ENCODE measurements around the gene DMPK.

DNA sequence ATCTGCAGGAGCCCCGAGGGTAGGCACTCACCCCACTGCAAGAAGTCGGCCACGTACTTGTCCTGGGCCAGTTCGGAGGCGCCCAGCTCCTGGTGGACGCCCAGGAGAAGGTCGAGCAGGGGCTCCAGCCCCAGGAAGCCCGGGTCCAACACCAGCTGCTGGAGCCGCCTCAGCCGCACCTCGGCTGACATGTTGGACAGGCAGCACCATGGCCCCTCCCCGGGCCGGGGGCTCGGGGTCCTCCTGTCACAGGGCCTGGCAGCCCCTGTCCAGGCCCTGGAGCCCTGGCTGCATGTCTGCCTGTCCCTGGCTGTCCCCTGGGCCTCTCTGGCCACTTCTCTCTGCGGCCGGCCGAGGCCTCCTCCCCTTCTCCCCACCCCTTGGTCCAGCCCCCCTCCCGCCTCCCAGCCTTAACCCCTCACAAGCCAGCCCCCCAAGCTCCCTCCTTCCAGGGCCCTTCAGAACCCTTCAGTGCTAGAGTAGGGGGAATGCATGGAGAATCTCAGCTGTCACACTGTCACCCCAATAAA lies at the start of gene DMPK:
- TF ChIP-seq POLR2A (IDR thresholded peaks at IDR 0.05) = peak; percentile 19
- TF ChIP-seq, protein P1, sequence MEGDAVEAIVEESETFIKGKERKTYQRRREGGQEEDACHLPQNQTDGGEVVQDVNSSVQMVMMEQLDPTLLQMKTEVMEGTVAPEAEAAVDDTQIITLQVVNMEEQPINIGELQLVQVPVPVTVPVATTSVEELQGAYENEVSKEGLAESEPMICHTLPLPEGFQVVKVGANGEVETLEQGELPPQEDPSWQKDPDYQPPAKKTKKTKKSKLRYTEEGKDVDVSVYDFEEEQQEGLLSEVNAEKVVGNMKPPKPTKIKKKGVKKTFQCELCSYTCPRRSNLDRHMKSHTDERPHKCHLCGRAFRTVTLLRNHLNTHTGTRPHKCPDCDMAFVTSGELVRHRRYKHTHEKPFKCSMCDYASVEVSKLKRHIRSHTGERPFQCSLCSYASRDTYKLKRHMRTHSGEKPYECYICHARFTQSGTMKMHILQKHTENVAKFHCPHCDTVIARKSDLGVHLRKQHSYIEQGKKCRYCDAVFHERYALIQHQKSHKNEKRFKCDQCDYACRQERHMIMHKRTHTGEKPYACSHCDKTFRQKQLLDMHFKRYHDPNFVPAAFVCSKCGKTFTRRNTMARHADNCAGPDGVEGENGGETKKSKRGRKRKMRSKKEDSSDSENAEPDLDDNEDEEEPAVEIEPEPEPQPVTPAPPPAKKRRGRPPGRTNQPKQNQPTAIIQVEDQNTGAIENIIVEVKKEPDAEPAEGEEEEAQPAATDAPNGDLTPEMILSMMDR (IDR thresholded peaks at IDR 0.05) = no peak
